WI38 (cell line): ENCODE results near the gene OSM.

Experiments
- H3K4me3 ChIP-seq: 2 replicates; pipeline ENCODE4 v1.5.1; 2011; ENCODE audit warnings: low read depth, mild to moderate bottlenecking, control low read depth, low read length
- CTCF ChIP-seq: IDR thresholded peaks from 2 replicates; pipeline ENCODE4 v1.5.1; 2012; ENCODE audit warnings: low read depth, mild to moderate bottlenecking, control low read depth, low read length

Gene OSM

GRCh38 chr22:30305519-30305905, 38.9 kb upstream of the OSM start:
- no peak overlapping the region for H3K4me3 ChIP-seq
- no peak for TF ChIP-seq CTCF

- H3K4me3 ChIP-seq, result no peak overlapping the region
- TF ChIP-seq CTCF, result no peak
These were observed 38.0 kb upstream of the OSM start for GRCh38 chr22:30304495-30305244.

- TF ChIP-seq CTCF, result no peak
- H3K4me3 ChIP-seq, result no peak overlapping the region
These were observed 36.1 kb upstream of the OSM start for GRCh38 chr22:30302810-30303138.

- H3K4me3 ChIP-seq, result no peak overlapping the region
- no peak for TF ChIP-seq CTCF
These were observed 35.6 kb upstream of the OSM start for GRCh38 chr22:30301995-30302809.

GRCh38 chr22:30299322-30299721, 32.7 kb upstream of the OSM start:
- no peak for TF ChIP-seq CTCF
- no peak overlapping the region for H3K4me3 ChIP-seq

GRCh38 chr22:30297991-30298701, 31.5 kb upstream of the OSM start:
- H3K4me3 ChIP-seq, result no peak overlapping the region
- TF ChIP-seq CTCF, result no peak
